Natural killer cell (primary cell): Measurements from ENCODE around the gene RALGPS1. TPM values are rescaled to one million over a fixed set of nuclear protein-coding genes. Genes with fewer than 3 reads are reported as not detected.

Experiments used
- ATAC-seq, 3 donors: fragments of 150-1000 bp in 2 of 3; fragments of 200-7000 bp in 1 of 3; cut with Tn5 transposase; 1 replicate in 1 of 3; 2 replicates in 2 of 3; pipeline ENCODE4 v1.10.0; 2021; ENCODE audit warnings: mild to moderate bottlenecking in 2 of 3, moderate library complexity in 2 of 3
- DNase-seq, 2 donors: peaks; one replicate each; pipeline versions ENCODE4 v3.0.0 to v3.0.0-alpha.2; 2013 to 2021; ENCODE audit warnings: mixed read lengths in 1 of 2
- H3K27ac ChIP-seq: one replicate; pipeline ENCODE4 v1.5.1; 2013; ENCODE audit warnings: mild to moderate bottlenecking, low read length
- H3K27me3 ChIP-seq: one replicate; pipeline ENCODE4 v1.6.1; 2013; ENCODE audit warnings: low read length; ENCODE audit not compliant: control insufficient read depth, insufficient read depth
- H3K36me3 ChIP-seq: one replicate; pipeline ENCODE4 v1.6.1; 2013; ENCODE audit warnings: low read length; ENCODE audit not compliant: control insufficient read depth, insufficient read depth
- H3K4me1 ChIP-seq: one replicate; pipeline ENCODE4 v1.6.1; 2013; ENCODE audit warnings: low read length; ENCODE audit not compliant: control insufficient read depth, insufficient read depth
- H3K4me3 ChIP-seq: one replicate; pipeline ENCODE4 v1.5.1; 2013; ENCODE audit warnings: low read length
- H3K9me3 ChIP-seq: one replicate; pipeline ENCODE4 v1.6.1; 2013; ENCODE audit warnings: low read length; ENCODE audit not compliant: control insufficient read depth, insufficient read depth
- H3K27ac Mint-ChIP-seq, 2 donors: one replicate each; pipeline ENCODE4 v1.8.0; 2022; ENCODE audit warnings: mild to moderate bottlenecking in 2 of 2, mixed read lengths in 2 of 2, moderate library complexity in 1 of 2
- H3K27me3 Mint-ChIP-seq, 2 donors: one replicate each; pipeline ENCODE4 v1.8.0; 2022; ENCODE audit warnings: low read depth in 2 of 2, mixed read lengths in 2 of 2
- H3K36me3 Mint-ChIP-seq: one replicate; pipeline ENCODE4 v1.8.0; 2022; ENCODE audit warnings: mixed read lengths
- H3K4me1 Mint-ChIP-seq, 2 donors: one replicate each; pipeline ENCODE4 v1.8.0; 2022; ENCODE audit warnings: mixed read lengths in 2 of 2
- H3K4me3 Mint-ChIP-seq: one replicate; pipeline ENCODE4 v1.8.0; 2022; ENCODE audit warnings: mild to moderate bottlenecking, moderate library complexity, mixed read lengths
- H3K9me3 Mint-ChIP-seq, 2 donors: one replicate each; pipeline ENCODE4 v1.8.0; 2022; ENCODE audit warnings: mixed read lengths in 2 of 2
- WGBS: methylation state at CpG from one replicate; pipeline ENCODE4 v1.1.7; 2013; ENCODE audit warnings: missing lambda C conversion rate; ENCODE audit not compliant: insufficient coverage; 5-methylcytosine and 5-hydroxymethylcytosine counted together
- intact Hi-C: fragments of 100-400 bp; cut with micrococcal nuclease; formaldehyde crosslinking; loops from one replicate; pipeline ENCODE4 v1.14.2; 2022
- total RNA-seq, 4 donors: library from RNA; stranded (reverse); fragments of 120-200 nt in 1 of 4; gene quantifications; one replicate each; pipeline versions ENCODE4 v1.2.3 to v1.2.4, GENCODE V29; 2013 to 2022
- TF ChIP-seq, protein P1 (sequence below): fragments of 200-600 bp; IDR thresholded peaks from one replicate; pipeline ENCODE4 v1.8.0; 2022; ENCODE audit warnings: antibody characterized with exemption

RALGPS1 gene
- total RNA-seq, 3 donors from 2014 or later (not counting 1 experiment from before 2014, with no cell fraction given): 11.9 to 21.2 (median 13.2) TPM

DNA sequence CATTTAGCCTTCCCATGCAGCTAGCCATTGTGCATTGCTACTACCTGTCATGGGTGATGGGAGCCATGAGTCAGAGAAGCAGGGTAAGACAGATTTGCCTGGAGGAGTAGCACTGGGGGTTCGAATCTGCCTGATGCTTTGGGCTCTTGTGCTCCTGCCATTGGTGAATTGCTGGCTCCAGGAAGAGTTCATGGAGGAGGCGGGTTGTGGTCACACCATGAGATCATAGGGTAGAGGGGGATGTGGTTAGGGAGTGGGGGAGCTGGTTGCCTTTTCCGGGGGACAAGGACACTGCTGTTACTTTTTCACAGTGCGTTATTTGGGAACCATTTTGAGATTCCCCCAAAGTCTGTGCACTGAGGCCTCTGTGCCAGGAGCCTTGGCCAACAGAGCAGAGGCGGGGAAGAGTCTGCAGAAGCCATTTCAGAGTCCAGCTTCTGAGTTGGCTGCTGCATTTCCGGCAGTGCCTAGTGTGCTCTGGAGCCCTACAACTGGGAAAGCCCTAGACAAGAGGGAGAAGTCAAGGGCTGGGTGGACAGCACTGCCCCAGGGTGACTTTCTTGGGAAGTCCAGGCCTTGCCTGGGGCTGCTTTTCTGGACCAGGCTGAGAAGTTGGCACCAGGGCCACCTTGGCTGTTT is 201.6 kb downstream of the RALGPS1 start:
- Histone ChIP-seq H3K36me3 (no peaks in the 10 kb centered on the region), H3K27me3 (no peaks in the 10 kb centered on the region), H3K4me3 (no peak overlapping the region), H3K4me1 (peaks cover 7% of the 10 kb centered on the region), H3K27ac (no peak overlapping the region), H3K9me3 (no peaks in the 10 kb centered on the region)
- H3K4me1 Mint-ChIP-seq: peaks cover 8 to 14% of the 10 kb centered on the region in 2 donors
- TF ChIP-seq, protein P1, sequence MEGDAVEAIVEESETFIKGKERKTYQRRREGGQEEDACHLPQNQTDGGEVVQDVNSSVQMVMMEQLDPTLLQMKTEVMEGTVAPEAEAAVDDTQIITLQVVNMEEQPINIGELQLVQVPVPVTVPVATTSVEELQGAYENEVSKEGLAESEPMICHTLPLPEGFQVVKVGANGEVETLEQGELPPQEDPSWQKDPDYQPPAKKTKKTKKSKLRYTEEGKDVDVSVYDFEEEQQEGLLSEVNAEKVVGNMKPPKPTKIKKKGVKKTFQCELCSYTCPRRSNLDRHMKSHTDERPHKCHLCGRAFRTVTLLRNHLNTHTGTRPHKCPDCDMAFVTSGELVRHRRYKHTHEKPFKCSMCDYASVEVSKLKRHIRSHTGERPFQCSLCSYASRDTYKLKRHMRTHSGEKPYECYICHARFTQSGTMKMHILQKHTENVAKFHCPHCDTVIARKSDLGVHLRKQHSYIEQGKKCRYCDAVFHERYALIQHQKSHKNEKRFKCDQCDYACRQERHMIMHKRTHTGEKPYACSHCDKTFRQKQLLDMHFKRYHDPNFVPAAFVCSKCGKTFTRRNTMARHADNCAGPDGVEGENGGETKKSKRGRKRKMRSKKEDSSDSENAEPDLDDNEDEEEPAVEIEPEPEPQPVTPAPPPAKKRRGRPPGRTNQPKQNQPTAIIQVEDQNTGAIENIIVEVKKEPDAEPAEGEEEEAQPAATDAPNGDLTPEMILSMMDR: no peak
- no peak for DNase-seq
- peaks cover 3 to 13% of the 10 kb centered on the region in 2 donors for H3K27me3 Mint-ChIP-seq
- no peaks in the 10 kb centered on the region for H3K9me3 Mint-ChIP-seq
- WGBS: 81% methylated on average over 6 of the region's 6 CpGs
- no peaks in the 10 kb centered on the region for H3K36me3 Mint-ChIP-seq
- intact Hi-C loops: no loop called here
- no peak overlapping the region for H3K27ac Mint-ChIP-seq
- no peak overlapping the region for H3K4me3 Mint-ChIP-seq
- ATAC-seq: no peak

DNA sequence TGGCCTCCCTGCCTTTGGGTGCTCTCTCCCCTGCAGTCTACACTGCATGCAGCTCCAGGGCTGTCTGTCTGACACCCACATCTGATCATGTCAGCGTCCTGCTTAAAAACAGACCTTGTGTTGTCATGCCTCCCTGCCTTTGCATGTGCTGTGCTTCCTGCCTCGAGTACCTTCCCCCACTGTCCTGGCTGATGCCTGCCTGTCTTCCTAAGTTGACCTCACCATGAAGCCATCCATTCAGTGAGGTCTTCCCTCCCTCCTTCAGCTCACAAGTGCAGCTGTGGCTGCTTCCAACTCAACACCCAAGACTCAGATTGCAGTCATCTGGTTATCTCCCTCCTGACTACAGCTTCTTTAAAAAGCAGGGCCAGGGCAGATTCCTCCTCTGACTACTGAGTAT is 202.4 kb downstream of the RALGPS1 start:
- H3K36me3 ChIP-seq: no peaks in the 10 kb centered on the region
- H3K36me3 Mint-ChIP-seq: no peaks in the 10 kb centered on the region
- no peak for ATAC-seq
- H3K4me3 Mint-ChIP-seq: no peak overlapping the region
- intact Hi-C loops: no loop called here
- peak overlapping the region in 1 of 2 donors; percentile 42 for H3K27ac Mint-ChIP-seq
- H3K27ac ChIP-seq: no peak overlapping the region
- peaks cover 10 to 20% of the 10 kb centered on the region in 2 donors for H3K27me3 Mint-ChIP-seq
- DNase-seq: no peak
- H3K4me3 ChIP-seq: no peak overlapping the region
- peaks cover 2% of the 10 kb centered on the region for H3K27me3 ChIP-seq
- H3K9me3 Mint-ChIP-seq: no peaks in the 10 kb centered on the region
- no peaks in the 10 kb centered on the region for H3K9me3 ChIP-seq
- TF ChIP-seq, protein P1: no peak
- peaks cover 9% of the 10 kb centered on the region for H3K4me1 ChIP-seq
- H3K4me1 Mint-ChIP-seq: peaks cover 8 to 17% of the 10 kb centered on the region in 2 donors
- WGBS: 67% methylated on average over 2 of the region's 2 CpGs

DNA sequence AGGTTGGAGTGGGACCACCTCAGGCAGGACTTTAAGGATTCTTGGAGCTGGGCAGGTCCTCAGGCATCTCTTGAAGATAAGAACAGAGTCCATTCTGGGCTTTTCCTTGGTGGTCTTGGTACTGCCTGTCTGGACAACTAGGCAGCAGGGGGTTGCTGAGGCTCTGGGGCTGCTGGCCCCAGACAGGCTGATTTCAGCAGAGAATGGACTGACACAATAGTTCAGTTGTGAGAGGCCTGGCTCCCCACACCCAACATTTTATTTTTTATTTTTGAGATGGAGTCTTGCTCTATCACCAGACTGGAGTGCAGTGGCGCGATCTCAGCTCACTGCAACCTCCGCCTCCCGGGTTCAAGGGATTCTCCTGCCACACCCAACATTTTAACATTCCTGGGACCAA is 203.2 kb downstream of the RALGPS1 start:
- Histone ChIP-seq H3K9me3 (no peaks in the 10 kb centered on the region), H3K27ac (no peak overlapping the region), H3K4me1 (peaks cover 17% of the 10 kb centered on the region), H3K4me3 (no peak overlapping the region), H3K27me3 (peaks cover 8% of the 10 kb centered on the region), H3K36me3 (no peaks in the 10 kb centered on the region)
- no peak overlapping the region for H3K4me3 Mint-ChIP-seq
- intact Hi-C loops: no loop called here
- H3K27me3 Mint-ChIP-seq: peaks cover 17 to 25% of the 10 kb centered on the region in 2 donors
- DNase-seq (no peak), ATAC-seq (no peak)
- WGBS: 85% methylated on average over 4 of the region's 4 CpGs
- H3K36me3 Mint-ChIP-seq: no peaks in the 10 kb centered on the region
- TF ChIP-seq, protein P1: no peak
- peaks cover 8 to 25% of the 10 kb centered on the region in 2 donors for H3K4me1 Mint-ChIP-seq
- no peak overlapping the region for H3K27ac Mint-ChIP-seq
- no peaks in the 10 kb centered on the region for H3K9me3 Mint-ChIP-seq
